Measurements from ENCODE around the gene ENTPD5. TPM values are rescaled to one million over a fixed set of nuclear protein-coding genes. Genes with fewer than 3 reads are reported as not detected.
"Not testable (repeated sequence)": the region's sequence is repeated elsewhere in the genome, so short reads cannot be mapped to it uniquely, and the experiment has no call there.

ENTPD5 gene
- total and polyA plus RNA-seq, 8 donors, result 2.7 to 7.4 (median 5.2) TPM

DNA sequence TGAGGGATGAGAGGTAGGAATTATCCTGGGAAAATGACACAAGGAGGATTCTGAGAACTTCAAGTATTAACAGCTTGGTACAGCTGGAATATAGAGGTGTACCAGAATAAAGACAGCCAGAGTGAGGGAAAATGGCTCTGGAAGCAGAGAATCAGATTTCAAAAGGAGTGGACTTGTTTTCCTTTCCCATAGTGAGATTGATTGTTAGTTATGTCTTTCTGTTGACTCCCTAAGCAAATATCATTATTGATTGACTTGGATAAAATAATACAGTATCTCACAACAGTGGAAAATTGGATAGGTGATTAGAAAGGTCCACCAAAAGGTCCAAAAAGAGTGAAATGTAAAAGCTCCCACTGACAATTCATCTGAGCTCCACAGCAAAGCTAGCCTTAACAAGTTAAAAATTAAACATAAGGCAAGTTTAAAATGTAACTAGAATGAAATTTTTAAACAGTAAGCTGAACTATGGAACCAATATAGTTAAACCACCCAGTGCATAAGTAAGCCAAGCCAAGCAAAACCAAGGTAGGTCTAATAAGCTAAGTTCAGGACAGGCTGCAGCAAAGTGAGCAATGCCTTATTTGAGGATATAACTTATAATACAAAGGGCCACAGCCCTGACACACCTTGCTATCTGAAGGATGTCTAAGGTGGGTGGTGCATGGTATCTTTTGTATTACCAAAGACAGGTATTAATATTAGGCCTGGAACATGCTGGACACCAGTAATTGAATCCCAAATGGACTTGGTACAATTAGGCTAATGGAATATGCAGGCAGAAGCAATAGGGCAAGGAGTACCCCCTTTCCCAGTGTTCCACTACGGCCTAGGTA lies 21.8 kb downstream of the ENTPD5 start:
- FAIRE-seq, result no peak
- no peak for DNase-seq

DNA sequence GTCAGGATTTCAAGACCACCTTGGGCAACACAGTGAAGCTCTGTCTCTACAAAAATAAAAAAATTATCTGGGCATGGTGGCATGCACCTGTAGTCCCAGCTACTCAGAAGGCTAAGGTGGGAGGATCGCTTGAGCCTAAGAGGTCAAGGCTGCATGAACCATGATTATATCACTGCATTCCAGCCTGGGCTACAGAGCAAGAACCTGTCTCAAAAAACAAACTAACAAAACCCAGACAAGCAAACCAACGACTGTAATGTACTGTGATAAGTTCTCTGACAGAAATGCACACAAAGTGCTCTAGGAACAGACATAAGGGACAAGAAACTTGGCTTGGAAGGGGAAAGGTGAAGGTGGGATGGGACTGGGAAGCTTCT lies 22.4 kb downstream of the ENTPD5 start:
- 11 to 23% methylated on average over 2 of the region's 2 CpGs for WGBS, 2 donors
- intact Hi-C loops (cut with DNase I), result no loop called here
- TF ChIP-seq, protein P1, sequence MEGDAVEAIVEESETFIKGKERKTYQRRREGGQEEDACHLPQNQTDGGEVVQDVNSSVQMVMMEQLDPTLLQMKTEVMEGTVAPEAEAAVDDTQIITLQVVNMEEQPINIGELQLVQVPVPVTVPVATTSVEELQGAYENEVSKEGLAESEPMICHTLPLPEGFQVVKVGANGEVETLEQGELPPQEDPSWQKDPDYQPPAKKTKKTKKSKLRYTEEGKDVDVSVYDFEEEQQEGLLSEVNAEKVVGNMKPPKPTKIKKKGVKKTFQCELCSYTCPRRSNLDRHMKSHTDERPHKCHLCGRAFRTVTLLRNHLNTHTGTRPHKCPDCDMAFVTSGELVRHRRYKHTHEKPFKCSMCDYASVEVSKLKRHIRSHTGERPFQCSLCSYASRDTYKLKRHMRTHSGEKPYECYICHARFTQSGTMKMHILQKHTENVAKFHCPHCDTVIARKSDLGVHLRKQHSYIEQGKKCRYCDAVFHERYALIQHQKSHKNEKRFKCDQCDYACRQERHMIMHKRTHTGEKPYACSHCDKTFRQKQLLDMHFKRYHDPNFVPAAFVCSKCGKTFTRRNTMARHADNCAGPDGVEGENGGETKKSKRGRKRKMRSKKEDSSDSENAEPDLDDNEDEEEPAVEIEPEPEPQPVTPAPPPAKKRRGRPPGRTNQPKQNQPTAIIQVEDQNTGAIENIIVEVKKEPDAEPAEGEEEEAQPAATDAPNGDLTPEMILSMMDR (IDR thresholded peaks at IDR 0.05), result no peak
- H3K27ac ChIP-seq, result peak overlapping the region in 1 of 4 donors; percentile 58
- DNase-seq (no peak), ATAC-seq (peak in 3 of 4 donors; percentile 18 to 62 (median 44)), FAIRE-seq (no peak)
- H3K4me1 ChIP-seq, result peaks cover 13 to 28% (median 26%) of the 10 kb centered on the region in 3 donors
- no peaks in the 10 kb centered on the region for H3K36me3 ChIP-seq
- no peaks in the 10 kb centered on the region for H3K27me3 ChIP-seq
- no peak overlapping the region for H3K4me3 ChIP-seq
- no peaks in the 10 kb centered on the region for H3K9me3 ChIP-seq

More for the DNA sequence above, 21.8 kb downstream of the ENTPD5 start:
- WGBS, 2 donors, result 79% methylated on average over 1 of the region's 1 CpG
- H3K9me3 ChIP-seq, result no peaks in the 10 kb centered on the region
- peaks cover 13 to 28% (median 26%) of the 10 kb centered on the region in 3 donors for H3K4me1 ChIP-seq
- no peaks in the 10 kb centered on the region for H3K27me3 ChIP-seq
- peak; percentile 21 to 81 (median 64) for ATAC-seq
- no peaks in the 10 kb centered on the region for H3K36me3 ChIP-seq
- H3K27ac ChIP-seq, result peak overlapping the region in 1 of 4 donors; percentile 58
- intact Hi-C loops (cut with DNase I), result no loop called here
- no peak overlapping the region for H3K4me3 ChIP-seq
- TF ChIP-seq, protein P1 (IDR thresholded peaks at IDR 0.05), result no peak

DNA sequence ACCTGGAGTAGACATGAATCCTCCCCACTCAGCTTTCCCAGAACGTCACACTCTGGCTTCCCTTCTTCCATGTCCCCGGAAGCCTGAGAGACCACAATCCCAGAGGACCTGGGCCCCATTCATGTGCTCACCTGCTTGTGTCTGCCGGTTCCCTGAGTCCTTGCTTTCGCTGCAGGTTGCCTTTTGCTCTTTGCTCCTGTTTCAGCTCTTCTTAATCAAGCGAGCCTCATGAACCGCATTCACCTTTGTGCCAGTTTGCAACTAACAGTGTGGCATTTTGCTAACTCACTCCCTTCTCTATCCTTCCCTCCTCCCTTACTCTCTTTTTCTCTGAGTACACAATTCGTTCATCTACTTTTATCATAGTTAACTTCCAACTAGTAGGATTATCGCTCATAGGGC lies 23.1 kb downstream of the ENTPD5 start:
- Histone ChIP-seq H3K9me3 (no peaks in the 10 kb centered on the region), H3K36me3 (no peaks in the 10 kb centered on the region), H3K4me1 (peaks cover 13 to 28% (median 26%) of the 10 kb centered on the region in 3 donors), H3K27ac (no peak overlapping the region), H3K4me3 (no peak overlapping the region), H3K27me3 (no peaks in the 10 kb centered on the region)
- peak in 1 of 4 donors; percentile 26 for ATAC-seq
- TF ChIP-seq, protein P1 (IDR thresholded peaks at IDR 0.05), result no peak
- intact Hi-C loops (cut with DNase I), result no loop called here
- FAIRE-seq, result no peak
- no peak for DNase-seq
- 87 to 88% methylated on average over 8 of the region's 8 CpGs for WGBS, 2 donors

DNA sequence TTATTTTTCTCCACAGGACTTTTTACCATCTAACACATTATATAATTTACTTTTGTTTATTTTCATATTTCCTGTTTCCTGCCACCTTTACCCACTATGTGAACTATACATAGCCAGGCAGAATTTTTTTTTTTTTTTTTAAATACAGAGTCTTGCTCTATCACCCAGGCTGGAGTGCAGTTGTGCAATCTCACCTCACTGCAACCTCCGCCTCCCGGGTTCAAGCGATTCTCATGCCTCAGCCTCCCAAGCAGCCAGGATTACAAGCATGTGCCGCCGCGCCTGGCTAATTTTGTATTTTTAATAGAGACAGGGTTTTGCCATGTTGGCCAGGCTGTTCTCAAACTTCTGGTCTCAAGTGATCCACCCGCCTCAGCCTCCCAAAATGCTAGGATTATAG lies 24.2 kb downstream of the ENTPD5 start:
- intact Hi-C loops (cut with DNase I); H3K27me3 ChIP-seq; H3K4me3 ChIP-seq; ATAC-seq; DNase-seq; H3K9me3 ChIP-seq; H3K27ac ChIP-seq; FAIRE-seq; H3K36me3 ChIP-seq: not testable (repeated sequence)
- H3K4me1 ChIP-seq, result peaks cover 13 to 28% (median 26%) of the 10 kb centered on the region in 3 donors
- 96 to 97% methylated on average over 7 of the region's 7 CpGs for WGBS, 2 donors

DNA sequence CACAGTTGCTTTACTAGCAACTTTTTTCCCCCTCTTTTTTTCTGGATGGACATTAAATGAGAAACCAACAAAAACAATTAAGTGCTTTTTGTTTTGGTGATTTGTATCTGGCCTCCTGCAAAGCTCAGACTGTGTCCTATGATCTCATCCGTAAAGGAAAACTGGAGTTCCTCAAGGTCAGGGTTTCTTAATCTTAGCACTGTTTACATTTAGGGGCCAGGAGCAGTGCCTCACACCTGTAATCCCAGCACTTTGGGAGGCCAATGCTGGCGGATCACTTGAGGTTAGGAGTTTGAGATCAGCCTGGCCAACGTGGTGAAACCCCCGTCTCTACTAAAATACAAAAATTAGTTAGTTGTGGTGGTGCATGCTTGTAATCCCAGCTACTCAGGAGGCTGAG lies 28.0 kb downstream of the ENTPD5 start:
- H3K27ac ChIP-seq, result no peak overlapping the region
- TF ChIP-seq, protein P1 (IDR thresholded peaks at IDR 0.05), result no peak
- H3K4me3 ChIP-seq, result no peak overlapping the region
- DNase-seq (no peak), ATAC-seq (no peak), FAIRE-seq (no peak)
- intact Hi-C loops (cut with DNase I), result no loop called here
- H3K4me1 ChIP-seq, result peaks cover 0 to 6% (median 4%) of the 10 kb centered on the region in 3 donors
- no peaks in the 10 kb centered on the region for H3K27me3 ChIP-seq
- H3K36me3 ChIP-seq, result no peaks in the 10 kb centered on the region
- 56 to 59% methylated on average over 4 of the region's 4 CpGs for WGBS, 2 donors
- no peaks in the 10 kb centered on the region for H3K9me3 ChIP-seq

DNA sequence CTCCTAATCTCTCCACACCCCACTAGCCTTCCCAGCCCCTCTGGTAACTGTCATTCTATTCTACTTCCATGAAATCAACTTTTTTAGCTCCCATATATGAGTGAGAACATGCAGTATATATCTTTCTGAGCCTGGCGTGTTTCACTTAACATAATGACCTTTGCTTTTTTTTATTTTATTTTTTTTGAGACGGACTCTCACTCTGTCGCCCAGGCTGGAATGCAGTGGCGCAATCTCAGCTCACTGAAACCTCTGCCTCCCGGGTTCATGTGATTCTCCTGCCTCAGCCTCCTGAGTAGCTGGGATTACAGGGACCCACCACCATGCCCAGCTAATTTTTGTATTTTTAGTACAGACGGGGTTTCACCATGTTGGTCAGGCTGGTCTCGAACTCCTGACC lies 30.4 kb downstream of the ENTPD5 start:
- H3K9me3 ChIP-seq; intact Hi-C loops (cut with DNase I); FAIRE-seq; H3K27me3 ChIP-seq; H3K4me3 ChIP-seq; H3K4me1 ChIP-seq; H3K27ac ChIP-seq; H3K36me3 ChIP-seq; ATAC-seq; DNase-seq: not testable (repeated sequence)
- 84 to 87% methylated on average over 5 to 6 of the region's 7 CpGs for WGBS, 2 donors

All from pancreas (tissue), 10 donors.